GM19351 (cell line): ENCODE results near the gene DBR1.
"Not testable (repeated sequence)": the region's sequence is repeated elsewhere in the genome, so short reads cannot be mapped to it uniquely, and the experiment has no call there.

Experiments
- ATAC-seq: cut with Tn5 transposase; IDR thresholded peaks from one replicate; pipeline ENCODE4 v1.9.1; 2021; ENCODE audit warnings: mild to moderate bottlenecking, moderate library complexity; ENCODE audit not compliant: unreplicated experiment

The DBR1 gene

DNA sequence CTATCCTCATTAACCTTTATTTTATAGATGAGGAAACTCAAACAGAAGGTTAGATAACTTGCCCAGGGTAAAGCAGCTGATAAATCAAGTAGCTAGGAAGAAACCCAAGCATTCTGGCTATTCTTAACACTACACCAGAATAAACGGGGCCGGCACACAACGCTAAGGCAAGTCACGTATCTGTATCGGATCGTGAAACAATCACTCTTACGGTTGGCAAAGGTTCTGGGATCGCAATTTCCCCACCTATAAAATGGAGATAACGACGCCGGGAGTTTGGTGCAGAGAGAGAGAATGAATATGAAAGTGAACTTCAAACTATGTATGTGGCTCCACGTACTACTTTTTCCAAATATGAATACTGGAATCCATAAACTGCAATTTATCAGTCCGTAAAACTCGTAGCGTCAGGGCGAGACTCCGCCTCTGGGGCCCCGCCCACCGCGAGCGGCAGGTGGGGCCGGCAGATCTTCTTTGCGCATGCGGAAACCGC, 12.1 kb upstream of the DBR1 start:
- peak; percentile 91 for ATAC-seq

DNA sequence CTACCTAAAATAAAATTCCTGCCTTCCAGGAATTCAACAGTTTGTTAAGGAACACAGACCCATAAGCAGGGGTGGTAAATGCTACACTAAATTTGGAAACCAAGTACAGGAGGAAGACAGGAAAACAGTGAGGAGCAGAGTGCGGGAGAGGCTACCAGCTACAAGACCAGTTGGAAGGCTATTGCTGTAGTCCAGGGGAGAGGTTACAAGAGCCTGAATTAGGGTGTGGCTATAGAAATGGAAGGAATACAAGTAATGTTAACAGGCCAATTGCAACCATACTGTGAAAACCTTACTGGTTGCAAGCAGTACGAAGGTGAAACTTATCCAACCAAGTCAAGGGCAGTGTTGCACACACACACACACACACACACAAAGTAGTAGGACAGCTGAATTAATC, 11.5 kb upstream of the DBR1 start:
- ATAC-seq, result no peak

DNA sequence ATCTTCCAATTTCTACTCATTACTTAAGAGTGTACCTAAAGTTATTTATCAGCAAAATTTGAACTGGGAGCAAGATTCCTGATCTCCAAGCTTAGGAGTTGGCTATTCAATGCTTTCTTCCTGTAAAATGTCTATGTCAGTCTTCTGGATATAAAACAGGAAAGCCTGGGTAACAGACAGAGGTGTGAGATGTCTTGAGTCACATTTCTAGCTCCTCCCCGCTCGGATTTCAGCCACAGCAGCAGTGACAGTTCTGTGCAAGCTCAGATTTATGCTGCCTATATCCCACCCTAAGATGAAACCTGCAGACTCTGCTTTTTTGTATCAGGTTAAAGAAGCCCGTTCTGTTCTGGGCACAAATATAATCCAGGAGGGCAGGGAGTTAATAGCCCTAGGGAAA, 10.3 kb upstream of the DBR1 start:
- ATAC-seq, result no peak

DNA sequence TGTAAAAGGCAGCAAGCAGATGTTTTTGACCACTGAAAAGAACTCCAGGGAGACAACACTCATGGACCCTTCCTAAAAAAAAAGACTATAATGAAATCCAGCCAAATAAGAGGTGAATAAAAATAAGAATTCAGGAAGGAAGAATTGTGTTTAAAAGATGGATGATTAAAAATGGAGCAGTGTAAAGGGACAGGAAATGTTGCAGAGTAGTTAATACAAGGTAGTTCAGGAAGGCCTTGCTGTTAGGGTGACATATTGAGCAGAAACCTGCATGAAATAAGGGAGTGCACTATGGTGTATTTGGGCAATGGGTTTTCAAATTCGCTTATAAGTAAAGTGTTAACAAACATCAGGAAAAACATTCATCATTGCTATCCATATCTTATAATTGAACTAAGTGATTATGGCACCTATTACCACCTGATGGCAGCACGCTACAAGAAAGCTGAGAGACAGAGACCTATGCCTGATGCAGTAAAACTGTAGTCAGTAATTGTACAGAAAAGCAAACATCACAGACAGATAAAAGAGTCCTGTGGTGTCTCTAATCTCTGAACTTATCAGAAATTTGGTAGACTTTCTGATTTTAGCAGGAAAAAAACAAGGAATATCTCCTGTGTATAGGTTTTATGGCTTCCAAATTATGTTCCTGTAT, 5.8 kb upstream of the DBR1 start:
- ATAC-seq, result peak; percentile 86

DNA sequence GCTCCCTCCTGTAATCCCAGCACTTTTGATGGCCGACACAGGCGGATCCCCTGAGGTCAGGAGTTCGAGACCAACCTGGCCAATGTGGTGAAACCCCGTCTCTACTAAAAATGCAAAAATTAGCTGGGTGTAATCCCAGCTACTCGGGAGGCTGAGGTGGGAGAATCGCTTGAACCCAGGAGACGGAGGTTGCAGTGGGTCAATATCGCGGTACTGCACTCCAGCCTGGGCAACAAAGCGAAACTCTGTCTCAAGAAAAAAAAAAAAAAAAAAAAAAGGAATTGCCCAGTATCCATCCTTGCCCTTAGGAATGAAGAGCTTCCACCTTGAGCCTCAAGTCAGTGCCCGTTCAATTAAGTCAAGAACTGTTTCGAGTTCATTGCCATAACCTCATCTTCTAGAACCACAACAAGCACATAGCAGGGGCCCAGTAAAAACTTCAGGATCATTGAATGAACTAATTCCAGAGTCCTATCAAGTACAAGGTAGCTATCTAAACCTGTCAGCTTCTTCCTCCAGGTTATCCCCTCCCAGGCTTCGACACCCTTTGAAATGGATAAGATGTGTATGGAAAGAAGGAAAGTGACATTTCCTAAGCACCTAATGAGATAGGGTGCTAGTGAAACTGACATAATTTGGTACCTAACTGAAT, 826 bp downstream of the DBR1 start:
- ATAC-seq, result no peak

DNA sequence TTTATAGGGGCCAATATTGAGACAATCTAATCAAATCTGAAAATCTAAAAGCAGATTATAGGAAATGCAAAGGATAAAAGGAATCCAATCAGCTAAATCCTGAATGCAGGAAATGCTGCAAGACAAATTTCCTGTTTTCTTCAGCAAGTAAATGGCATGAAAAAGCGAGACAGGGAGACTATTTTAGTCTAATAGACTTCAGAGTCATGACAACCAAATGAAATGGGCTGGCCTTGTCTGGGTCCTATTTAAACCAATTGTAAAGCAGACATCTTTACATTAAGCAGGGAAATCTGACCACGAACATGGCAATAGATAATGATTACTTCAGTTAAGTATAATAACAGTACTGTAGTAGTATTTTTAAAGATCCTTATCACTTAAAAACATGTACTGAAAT, 2.1 kb downstream of the DBR1 start:
- no peak for ATAC-seq

DNA sequence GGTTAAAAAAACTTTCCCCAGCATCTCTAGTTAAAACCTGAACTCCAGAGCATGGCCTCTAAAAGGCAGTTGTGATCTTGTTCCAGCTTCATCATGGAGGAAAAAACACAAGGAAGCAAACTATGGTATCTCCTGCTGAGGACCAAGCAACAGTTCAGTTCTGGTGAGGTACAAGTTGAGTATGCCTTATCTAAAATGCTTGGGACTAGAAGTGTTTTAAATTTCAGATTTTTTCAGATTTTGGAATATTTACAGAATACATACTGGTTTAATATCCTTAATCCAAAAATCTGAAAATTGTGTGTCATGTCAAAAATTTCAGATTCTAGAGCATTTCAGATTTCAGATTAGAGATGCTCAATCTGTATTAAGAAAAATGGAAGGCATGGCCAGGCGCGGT, 9.7 kb downstream of the DBR1 start:
- no peak for ATAC-seq

DNA sequence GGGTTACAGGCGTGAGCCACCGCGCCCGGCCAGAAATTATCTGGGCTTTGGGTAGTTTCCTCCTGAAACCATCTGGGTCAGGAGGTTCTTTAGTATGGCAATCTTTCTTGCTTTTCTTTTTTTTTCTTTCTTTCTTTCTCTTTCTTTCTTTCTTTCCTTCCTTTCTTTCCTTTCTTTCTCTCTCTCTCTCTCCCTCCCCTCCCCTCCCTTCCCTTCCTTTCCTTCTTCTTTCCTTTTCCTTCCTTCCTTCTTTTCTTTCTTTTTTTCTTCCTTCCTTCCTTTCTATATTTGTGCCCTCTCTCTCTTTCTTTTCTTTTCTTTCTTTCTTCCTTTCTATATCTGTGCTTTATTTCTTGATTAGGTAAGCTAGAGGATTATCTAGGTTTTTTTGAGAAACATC, 17.0 kb downstream of the DBR1 start:
- ATAC-seq, result no peak

DNA sequence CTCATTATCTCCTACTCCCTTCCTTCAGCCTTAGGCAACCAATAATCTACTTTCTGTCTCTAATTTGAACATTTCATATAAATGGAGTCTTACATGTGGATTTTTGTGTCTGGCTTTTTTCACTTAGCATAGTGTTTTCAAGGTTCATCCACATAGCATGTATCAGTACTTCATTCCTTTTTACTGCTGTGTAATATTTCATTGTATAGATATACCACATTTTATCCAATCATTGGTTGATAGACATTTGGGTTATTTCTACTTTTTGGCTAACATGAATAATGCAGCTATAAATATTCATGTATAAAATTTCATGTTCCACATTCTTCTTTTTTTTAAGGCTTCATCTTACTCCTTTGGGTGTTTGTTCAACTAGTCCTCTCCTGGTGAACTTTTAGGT, 20.2 kb downstream of the DBR1 start:
- no peak for ATAC-seq

DNA sequence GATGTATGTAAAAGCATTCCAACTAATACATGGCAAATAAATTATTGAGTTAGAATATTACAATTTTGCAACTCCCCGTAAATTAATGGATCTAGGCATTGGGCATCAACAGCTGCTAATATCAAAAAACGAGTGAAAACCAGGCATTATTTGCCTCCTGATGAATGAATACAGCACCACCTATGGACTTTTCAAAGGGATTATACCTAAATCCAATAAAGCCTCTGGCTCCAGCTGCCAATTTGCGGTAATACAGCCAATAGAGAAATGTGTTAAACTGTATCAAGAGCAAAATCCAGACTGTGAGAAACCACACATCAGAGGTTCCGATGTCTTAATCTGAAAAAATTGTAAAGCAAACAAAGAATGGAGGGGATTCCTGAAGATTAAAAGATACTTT, 26.2 kb downstream of the DBR1 start:
- ATAC-seq, result no peak

DNA sequence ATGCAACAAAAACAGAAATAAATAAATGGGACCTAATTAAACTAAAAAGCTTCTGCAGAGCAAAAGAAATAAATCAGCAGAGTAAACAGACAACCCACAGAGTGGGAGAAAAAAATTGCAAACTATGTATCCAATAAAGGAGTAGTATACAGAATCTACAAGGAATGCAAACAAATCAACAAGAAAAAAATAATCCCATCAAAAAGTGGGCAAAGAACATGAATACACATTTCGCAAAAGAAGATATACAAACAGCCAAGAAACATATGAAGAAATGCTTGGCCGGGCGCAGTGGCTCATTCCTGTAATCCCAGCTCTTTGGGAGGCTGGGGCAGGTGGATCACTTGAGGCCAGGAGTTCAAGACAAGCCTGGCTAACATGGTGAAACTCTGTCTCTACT, 32.5 kb downstream of the DBR1 start:
- ATAC-seq, result not testable (repeated sequence)

DNA sequence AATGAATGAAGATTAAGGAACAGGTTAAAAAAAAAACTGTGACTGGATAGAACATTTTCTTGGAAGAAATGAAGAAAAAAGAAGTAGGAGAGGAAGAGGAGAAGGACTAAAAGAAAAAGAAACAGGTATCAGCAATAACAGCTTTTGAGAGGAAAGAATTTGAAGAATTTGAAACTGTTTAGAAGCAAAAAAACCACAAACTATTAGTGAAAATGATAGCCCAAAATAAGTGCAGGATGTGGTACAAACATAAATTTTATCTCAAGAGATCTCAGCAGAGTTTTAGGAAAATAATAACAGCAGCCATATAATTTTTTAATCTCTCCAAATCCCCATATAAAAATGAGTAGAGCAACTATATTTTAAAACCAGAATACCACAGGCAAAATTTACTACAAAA, 33.8 kb downstream of the DBR1 start:
- no peak for ATAC-seq

DNA sequence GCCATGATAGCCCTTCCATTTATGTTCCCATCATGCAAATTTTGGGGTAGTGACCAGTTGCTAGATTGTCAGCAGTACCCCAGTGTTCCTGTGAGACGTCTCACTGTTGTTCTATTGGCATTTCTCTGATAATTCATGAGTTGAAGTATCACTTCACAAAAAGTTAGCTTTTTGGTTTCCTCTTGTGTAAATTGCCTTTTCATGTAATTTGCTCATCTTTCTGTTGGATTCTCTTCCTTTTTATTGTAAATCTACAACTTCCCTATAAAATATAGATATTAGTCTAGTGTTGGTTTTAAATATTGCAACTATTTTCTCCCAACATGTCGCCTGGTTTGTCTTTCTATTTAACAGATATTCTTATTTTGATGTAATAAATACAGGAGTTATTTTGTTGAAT, 35.0 kb downstream of the DBR1 start:
- ATAC-seq, result no peak

DNA sequence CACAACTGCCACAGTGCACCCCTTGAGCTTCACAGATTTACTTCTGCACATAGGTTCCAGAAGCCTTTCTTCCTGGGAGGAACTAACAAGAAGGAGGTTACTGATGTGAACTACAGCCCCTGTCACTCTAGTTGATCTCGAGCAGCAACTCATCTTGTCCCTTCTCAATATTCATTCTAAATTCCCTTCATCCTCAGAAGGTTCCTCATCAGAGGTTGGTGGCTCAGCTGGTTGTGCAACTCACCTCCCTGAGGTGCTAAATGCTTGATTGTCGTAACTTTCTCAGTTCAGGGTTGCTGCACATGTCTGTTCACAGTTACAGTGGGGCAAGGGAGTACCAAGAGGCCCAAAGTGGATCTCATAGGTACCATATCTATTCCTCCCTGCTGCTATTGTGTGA, 36.9 kb downstream of the DBR1 start:
- no peak for ATAC-seq

DNA sequence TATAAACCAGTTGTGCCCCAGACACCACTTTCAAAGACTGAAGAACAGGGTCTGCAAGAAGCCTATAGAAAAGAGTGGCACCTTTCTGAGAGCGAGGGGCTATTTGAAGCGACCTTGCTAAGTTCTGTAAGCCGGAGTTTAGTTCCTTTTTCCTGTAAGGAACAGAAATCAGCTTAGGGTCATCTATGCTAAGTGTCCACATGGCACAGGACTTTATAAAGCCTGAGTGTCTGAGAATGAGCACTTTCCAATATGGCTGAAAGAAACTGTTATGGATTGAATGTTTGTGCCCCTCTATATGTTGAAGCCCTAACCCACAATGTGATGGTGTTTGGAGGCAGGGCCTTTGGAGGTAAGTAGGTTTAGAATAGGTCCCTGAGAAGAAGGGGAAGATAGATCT, 38.5 kb downstream of the DBR1 start:
- no peak for ATAC-seq

DNA sequence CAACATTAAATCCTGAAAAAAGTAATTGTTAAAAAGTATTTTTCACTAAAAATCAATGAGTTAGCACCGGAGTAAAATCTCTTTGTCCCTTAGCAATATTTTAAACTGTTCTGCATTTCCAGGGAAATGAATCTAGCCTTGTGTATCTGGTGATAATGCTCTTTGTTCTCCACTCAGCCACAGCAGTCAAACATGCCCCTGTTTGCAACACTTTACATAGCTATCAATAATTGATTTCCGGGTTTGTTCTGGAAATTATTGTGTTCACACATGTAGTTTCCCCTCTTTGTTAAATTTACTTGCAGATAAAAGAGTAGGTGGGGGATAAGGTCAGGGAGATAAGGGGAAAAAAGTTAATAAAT, 38.9 kb downstream of the DBR1 start:
- ATAC-seq, result no peak

DNA sequence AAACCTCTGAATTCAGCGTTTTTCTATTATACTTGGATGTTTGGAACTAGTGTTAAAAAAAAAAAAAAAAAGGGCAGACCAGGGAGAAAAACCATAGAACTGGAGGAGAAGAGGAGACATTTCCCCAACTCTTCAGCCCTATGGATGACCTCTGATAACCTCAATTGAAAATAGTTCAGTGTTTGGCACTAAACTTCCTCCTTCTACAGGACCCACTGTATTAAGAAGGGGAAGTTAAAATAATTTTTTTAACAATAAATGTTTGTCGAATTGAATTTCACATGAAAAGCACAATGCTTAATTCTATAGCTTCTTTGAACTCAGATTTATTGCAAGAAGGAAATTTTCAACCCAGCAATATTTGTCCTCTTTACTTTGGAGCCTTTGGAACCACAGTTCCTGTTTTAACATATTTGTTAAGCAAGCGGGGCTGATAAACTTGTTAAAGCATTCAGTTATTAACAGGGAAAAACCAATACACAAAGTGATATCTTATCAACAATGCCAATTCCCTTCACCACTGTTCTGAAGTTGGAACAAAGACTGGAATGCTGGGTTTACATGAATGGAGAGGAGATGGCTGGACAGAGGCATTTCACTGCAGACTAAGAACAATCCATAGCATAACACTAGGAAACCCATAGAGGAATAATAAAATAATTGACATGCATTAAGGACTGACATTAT, 39.4 kb downstream of the DBR1 start:
- ATAC-seq, result no peak

DNA sequence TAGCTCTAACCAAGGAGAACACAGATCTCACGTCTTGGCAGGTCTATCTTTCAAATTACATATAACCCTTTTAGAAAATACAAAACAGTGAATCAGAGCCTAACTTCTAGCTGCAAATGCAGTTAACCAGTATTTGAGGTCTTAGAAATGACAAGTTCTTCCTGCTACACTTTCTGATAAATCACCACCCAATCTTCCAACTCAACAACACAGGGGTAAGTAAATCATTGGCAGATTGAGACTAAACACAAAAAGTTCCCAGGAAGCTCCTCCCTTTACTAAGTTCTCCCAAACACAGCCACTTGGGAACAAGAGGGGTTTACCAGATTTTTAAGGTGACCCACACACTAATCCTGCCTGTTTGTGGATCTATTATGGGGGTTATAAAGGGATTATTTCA, 42.5 kb downstream of the DBR1 start, which contains the start of gene A4GNT:
A4GNT (minus strand) TSS at position 152 of the 400 bp plus-strand sequence. CDS start 1,134 bp downstream, outside the sequence.
- no peak for ATAC-seq

DNA sequence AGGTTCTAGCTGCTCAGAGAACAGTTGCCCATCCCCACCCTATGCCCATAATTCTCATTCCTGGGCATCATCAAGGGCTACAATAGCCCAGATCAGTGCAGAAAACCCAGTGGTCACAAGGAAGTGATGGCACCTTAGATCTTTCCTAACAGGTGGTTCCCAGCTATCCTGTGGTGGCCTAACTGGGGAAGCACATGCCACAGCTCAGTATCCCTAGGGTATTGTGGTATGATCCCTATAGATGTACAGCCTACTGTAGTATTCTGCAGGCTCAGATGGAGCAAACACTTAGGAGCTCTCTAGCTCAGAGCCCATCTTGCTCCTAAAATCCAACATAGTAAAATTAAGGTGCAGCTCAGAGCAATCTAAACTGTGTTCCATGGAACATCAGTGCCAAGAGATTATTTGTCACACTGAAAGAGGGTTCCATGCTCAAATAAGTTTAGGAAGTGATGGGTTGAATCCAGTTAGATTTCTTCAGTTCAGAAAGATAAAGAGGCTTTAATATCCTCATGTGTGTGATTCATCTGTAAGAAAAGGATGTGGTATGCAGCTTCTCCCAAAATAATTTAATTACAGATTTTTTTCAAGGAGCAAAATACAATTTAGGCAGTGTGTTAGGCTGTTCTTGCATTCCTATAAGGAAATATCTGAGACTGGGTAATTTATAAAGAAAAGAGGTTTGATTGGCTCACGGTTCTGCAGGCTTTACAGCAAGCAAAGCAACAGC, 46.9 kb downstream of the DBR1 start:
- no peak for ATAC-seq

DNA sequence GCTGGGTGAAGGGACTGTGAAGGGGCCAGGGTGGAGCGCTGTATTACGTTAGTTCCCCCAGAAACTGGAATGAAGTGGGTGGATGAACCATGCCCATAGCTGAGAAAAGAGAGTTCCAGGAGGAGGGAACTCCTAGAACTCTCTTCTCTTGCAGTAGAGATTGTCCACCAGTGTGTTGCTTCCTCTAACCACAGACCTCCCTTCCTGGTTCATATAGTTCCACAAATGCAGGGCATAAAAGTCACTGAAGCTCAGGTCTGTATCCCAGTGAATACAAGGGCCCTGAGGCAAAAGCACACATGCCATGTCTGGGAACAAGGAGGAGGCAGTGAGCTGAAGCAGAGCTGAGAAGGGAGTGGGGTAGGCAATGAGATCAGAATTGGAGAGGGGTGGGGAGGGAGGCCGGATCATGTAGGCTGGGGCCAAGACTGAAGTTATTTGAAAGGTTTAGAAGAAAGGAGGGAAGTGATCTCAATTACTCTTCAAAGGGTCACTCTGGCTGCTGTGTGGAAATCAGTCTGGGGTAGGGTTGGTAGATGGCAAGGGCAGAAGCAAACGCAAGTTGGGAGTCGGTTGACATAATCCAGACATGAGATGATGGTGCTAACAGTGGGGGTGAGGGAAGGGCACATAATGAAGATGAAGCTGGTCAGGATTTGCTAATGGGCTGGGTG, 49.0 kb downstream of the DBR1 start:
- no peak for ATAC-seq
